Kidney capillary endothelial cell (primary cell): ENCODE measurements around the gene ASPSCR1.

Experiments
- DNase-seq: peaks from one replicate; pipeline ENCODE4 v3.0.0-alpha.2; 2018; ENCODE audit warnings: low spot score

Gene ASPSCR1

GRCh38 chr17:82013341-82013740 lies 35.9 kb downstream of the ASPSCR1 start:
- no peak for DNase-seq

DNA sequence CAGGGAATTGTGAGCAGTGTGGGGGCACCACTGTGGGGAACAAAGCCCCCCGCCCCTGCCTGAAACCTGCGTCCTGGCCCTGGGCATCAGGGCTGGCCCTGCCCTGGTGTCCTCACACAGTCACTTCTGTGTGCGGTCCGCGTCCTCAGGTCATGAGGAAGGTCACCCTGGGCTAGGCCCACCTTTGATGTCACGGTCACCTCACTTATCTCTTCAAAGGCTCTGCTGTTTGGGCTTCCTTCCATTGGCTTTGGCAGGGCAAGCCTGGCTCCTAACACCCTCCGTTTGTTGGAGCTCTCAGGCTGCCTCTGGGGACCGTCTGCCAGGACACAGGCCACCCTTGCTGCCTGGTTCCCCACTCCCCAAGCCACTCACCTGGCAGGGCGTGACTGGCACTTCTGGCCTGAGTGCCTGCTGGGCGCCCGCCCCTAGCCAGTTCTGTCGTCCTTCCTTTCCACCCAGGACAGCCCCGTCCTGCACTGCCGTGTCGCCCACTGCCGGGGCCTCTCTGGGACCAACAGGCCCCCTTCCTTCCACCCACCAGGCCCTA lies 36.4 kb downstream of the ASPSCR1 start:
- no peak for DNase-seq

DNA sequence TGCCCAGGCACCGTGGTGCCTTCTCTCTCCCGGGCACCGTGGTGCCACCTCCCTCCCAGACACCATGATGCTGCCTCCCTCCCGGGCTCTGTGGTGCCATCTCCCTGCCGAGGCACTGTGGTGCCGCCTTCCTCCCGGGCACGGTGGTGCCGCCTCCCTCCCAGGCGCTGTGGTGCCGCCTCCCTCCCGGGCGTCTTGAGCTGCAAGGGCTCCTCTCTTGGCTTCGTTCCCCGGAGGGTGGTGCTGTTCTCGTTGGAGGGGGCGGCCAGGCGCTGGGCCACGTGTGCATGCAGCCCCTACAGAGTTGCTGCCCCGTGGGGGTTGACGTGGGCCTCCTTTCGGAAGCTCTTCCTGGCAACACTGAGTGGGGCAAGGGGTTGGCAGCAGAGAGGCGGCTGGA lies 37.0 kb downstream of the ASPSCR1 start:
- no peak for DNase-seq

GRCh38 chr17:82014971-82015310 lies 37.5 kb downstream of the ASPSCR1 start:
- DNase-seq, result no peak

- DNase-seq, result no peak
Observed at GRCh38 chr17:82015311-82015971, 38.0 kb downstream of the ASPSCR1 start.

DNA sequence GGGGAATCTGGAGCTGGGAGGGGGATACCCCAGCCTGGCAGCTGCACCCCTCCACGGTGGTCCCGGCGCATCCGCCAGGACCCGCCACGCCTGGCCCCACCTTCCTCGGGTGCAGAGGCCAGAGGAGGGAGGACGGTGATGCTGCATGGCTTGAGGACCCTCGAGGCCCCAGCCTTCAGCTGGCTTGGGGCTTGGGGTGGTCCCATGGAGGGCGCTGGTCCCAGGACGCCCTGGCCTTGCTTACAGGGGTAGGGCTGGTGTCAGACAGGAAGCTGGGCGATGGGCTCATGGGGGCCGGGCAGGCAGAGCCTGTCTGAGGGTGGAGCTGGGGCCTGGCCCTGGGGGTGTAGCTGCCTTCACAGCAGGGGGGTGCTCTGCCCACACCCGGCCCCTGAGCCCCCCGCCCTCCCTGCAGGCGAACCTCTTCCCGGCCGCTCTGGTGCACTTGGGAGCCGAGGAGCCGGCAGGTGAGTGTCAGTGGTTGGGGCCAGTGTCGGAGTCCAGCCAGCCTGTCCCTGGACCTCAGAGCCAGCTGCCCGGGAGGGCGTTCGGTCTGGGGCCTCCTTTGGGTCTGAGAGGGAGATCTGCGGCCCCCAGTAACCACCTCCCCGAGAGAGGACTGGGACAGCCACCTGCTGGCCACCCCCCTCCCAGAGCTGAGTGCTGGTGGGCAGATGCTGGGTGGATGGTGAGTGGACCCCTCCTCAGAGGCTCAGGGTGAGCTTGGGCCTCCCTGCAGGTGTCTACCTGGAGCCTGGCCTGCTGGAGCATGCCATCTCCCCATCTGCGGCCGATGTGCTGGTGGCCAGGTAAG lies 38.8 kb downstream of the ASPSCR1 start:
- DNase-seq, result no peak

- DNase-seq, result no peak
Observed at GRCh38 chr17:82016875-82017459, 39.5 kb downstream of the ASPSCR1 start.

- no peak for DNase-seq
Observed at GRCh38 chr17:82017612-82018151, 40.3 kb downstream of the ASPSCR1 start.

DNA sequence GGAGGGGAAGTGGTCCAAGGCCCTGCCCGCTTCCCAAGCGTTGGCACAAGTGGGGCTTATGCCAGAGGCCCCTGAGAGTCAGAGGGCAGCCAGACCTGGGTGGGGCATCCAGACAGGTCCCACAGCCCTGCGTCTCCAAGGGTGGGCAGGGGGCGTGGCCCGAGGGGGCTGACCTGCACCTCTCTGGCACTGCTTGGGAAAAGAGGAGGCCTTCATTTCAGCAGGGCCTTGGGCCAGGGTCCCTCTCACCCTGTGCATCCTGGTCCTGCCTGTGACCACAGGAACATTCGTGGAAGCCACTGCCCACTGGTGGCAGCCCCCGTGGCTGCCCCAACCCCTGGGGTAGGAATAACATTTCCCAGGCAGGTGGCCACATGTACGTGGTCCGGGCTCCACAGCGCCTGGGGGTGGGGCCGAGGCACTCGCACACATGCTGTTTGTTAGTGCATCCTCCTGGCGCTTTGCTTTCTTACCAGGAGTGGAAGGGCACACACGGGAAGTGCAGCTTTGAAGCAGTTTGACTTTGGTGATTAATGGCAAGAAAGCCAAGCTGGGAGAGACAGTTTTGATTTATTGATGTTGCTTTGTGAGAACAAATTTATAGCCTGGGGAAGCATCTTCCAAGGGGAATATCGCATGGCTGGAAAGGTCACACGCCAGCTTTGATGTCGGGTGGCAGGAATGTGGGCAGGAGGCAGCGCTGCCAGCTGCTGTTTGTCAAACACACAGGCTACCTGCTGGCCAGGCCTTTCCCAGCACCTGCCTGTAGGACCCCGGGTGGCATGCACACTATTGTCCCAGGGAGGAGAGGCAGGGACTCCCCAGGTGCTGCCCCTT lies 40.9 kb downstream of the ASPSCR1 start:
- DNase-seq, result no peak

DNA sequence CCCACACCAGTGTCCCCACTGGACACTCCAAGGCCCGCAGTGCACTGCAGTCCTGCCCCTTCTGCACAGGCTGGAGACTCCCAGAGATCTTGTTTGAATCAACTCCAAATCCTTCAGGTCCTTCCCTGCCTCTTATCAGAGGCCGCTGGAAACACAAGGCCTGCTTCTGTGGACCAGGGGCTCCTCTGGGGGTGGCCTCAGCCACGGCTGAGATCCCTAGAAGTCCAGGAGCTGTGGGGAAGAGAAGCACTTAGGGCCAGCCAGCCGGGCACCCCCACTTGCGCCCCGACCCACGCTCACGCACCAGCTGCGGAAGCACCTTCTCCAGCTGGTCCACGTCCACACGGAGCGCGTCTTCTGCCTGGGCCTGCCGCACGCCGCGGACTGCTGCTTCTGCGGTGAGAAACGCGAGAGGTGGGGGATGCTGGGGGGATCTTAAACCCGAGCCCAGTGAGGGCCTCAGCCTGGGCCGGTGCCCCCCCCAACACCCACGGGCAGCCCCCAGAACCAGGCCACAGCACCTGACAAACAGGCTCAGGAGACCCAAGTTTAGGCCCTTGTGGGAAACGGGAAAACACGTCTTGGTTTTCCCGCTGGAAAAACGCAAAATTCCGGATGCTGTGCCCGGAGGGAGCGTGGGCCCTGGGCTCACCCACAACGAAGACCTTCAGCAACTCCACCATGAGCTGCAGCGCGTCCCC lies 41.7 kb downstream of the ASPSCR1 start:
- DNase-seq, result no peak

DNA sequence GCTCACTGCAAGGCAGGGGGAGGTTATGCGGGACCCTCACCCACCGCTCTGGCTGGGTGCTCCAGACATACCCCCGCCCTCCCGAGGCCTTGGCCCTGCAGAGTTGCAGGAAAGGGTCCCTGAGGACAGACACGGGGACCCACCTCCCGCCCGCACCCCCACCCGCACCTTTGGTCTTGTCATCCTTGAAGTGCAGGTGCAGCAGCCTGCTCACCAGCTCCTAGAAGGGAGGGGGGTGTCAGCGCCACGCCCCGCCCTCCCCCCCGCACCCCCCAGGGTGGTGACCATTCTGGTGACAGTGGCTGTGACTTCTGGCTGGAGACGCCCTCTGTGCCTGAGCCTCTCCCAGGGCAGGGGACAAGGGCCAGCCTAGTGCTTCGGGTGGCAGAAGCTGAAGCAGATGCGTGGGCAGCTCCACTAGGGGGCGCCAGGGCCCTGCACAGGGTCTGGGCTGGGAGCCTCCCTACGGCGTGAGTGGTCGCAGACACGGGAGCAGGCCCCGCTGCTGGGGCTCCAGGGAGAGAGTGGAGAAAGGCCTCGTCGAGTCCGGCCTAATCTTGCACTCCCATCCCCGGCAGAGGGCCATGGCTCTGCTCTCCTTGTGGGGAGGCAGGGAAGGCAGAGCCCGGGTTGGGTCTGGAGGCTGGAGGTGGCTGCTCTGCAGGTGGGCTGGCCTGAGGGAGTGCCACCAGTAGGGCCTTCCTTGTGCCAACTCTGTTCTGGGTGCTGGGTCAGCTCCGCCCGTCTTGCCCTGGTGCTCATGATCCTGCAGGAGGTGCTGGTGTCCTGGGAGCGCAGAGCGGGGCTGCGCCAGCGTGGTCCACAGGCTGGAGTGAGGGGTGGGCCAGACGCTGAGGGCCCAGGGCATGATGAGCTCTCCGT lies 42.5 kb downstream of the ASPSCR1 start:
- DNase-seq, result no peak

- no peak for DNase-seq
Observed at GRCh38 chr17:82020572-82021106, 43.2 kb downstream of the ASPSCR1 start.

DNA sequence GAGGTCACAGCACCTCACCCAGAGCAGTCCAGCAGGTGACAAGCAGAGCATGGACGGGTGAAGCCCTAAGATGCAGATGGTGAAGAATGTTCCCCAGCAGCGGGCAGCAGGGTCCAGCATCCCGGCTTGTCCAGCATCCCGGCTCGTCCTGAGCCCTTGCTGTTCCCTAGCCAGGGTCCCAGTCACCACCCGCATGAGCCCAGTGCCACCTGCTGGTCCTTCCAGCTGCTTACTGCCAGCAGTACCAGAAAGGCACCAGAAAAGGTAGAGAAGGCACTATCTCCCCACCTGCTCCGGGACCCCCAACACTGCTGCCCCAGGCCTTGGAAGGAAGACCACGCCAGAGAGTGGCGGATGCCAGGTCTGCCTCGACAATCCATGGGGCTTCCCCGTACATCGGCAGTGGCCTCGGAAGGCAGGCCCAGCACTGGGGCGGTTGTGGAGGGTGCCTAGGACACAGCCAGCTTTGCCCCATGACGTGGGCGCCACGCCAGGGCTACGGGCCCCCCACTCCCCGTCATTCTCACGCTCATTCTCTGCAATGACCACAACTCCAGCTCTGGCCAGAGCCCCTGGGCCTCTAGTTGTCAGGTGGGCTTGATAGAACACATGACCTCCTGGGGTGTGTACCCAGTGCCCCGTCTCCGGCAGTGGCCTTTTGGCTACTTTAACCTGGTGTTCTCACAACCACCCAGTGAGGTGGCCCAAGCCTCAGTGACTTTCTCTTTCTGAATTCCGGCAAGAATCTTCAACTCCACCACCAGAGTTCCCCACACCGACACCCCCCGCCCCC lies 43.9 kb downstream of the ASPSCR1 start:
- DNase-seq, result peak; percentile 75

DNA sequence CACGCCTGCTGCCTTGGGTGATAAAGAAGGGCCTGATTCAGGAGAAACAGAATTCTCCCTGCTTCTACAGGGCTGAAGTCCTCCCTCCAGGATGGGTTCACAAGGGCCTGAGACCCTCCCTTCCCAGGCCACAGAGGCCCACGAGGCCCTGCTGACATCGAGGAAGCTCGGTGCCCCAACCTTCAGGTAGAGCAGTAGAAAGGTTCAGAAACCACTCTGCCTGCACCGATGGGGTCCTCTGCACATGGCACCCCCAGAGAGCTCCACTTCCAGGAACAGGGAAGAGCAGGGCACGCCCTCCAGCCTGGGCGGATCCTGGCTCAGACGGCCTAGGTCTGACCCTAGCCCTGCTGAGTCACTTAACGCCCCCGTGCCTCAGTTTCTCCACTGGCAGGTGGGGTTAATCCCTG lies 44.5 kb downstream of the ASPSCR1 start:
- DNase-seq, result no peak

GRCh38 chr17:82022310-82022980 lies 45.0 kb downstream of the ASPSCR1 start, which contains the start of gene CENPX:
Gene CENPX, minus strand, starts transcription at chr17:82022878. Its CDS starts 17 bp downstream, at chr17:82022861.
- DNase-seq, result no peak

DNA sequence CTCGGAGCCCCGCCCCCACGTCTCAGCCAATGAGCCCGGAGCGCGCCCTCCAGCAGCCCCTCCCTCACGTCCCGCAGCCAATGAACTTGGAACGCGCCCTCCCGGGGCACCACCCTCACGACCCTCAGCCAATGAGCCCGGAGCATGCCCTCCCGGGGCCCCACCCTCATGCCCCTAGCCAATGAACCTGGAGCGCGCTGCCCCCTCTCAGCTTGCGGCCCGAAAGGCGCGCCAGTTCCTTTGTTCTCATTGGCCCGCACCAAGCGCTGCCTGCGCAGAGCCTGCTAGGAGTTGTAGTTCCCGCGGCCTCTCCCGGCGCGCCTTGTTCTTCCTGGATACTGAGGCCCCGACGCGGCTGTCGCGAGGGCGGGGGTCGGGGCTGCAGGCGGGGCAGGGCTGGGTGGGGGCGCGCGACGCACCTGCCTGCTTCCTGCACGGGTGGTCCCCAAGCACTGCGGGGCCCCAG lies 45.6 kb downstream of the ASPSCR1 start, which contains the start of gene LRRC45:
TSS of gene LRRC45 (plus strand) at position 325 of the 466 bp plus-strand sequence. CDS start 339 bp downstream, outside the sequence.
- peak; percentile 98 for DNase-seq

GRCh38 chr17:82023447-82024241 lies 46.2 kb downstream of the ASPSCR1 start:
- DNase-seq, result no peak
